HG03432 (cell line): ENCODE results near the gene CATSPERB.
"Not testable (repeated sequence)": the region's sequence is repeated elsewhere in the genome, so short reads cannot be mapped to it uniquely, and the experiment has no call there.

Experiments used
- ATAC-seq: cut with Tn5 transposase; IDR thresholded peaks from one replicate; pipeline ENCODE4 v1.9.1; 2021; ENCODE audit warnings: mild to moderate bottlenecking, moderate library complexity; ENCODE audit not compliant: unreplicated experiment

Gene CATSPERB

GRCh38 chr14:91732859-91733477, 1.1 kb upstream of the CATSPERB start:
- no peak for ATAC-seq

GRCh38 chr14:91732439-91732838, 553 bp upstream of the CATSPERB start:
- ATAC-seq, result no peak

GRCh38 chr14:91731018-91731417, 868 bp downstream of the CATSPERB start:
- ATAC-seq, result no peak

DNA sequence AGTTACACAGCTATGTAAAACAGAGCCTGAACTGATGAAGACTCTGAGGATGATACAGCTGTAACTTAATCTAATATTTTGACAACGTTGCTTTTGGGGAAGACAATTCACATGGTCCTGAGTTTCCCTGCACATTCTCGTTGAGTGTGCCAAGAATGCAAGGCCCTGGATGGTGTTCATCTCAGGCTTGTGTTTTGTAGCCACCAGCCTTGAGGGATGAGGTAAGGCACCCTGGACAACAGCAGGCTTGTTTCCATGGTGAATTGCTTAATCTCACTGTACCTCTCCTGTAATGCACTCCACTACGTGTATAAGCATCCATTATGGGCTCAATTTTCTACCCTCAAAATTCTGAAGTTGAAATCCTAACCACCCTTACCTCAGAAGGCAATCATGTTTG, 2.1 kb downstream of the CATSPERB start:
- ATAC-seq, result no peak

DNA sequence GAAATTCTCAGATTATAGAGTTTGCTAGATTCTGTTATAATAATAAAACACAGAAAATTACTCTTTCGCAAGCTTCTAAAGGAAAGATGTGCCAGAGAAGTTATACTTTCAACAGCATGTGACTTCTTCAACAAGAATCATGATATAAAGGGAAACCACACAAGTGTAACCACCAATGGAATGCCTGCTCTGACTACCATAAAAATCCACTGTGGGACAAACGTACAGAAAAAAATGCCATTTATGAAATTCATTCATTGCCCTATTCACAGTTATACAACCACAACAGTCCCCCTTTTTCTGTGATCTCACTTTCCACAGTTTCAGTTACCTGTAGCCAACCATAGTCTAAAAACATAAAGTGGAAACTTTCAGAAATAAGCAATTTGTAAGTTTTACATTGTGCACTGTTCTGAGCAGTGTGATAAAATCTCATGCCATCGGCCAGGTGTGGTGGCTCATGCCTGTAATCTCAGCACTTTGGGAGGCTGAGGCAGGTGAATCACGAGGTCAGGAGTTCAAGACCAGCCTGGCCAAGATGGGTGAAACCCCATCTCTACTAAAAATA, 3.2 kb downstream of the CATSPERB start:
- ATAC-seq, result no peak

GRCh38 chr14:91727121-91727520, 4.8 kb downstream of the CATSPERB start:
- ATAC-seq, result no peak

GRCh38 chr14:91723501-91723900, 8.4 kb downstream of the CATSPERB start:
- no peak for ATAC-seq

DNA sequence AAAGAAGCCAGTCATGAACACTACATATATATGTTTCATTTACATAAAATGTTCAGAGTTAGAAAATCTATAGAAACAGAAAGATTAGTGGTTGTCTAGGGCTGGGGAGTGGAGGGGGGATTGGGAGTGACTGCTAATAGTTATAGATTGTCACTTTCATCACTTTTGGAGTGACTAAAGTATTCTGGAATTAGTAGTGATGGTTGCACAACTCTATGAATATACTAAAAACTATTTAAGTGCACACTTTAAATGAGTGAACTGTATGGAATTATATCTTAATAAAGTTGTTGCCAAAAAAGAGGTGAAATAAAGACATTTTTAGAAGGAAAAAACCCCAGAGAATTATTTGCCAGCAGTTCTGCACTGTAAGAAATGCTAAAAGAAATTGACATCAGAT, 9.5 kb downstream of the CATSPERB start:
- ATAC-seq, result no peak

DNA sequence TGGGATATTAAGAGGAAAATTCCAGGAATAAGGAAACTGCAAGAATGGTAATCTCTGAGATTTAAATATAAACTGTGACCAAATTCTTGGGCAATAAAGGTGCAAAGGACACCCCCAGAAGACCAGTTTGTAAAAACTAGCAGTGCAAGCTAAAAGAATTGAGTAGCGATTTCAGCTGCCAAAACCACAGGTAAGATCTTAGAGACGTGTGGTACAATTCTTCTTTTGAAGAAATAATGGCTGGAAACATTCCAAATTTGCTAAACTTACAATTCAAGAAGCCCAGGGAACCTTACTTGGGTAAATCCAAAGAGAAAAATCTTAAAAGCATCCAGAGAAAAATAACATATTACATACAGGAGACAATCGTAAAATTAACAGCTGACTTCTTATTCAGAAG, 12.0 kb downstream of the CATSPERB start:
- no peak for ATAC-seq

GRCh38 chr14:91716999-91717398, 14.9 kb downstream of the CATSPERB start:
- no peak for ATAC-seq

DNA sequence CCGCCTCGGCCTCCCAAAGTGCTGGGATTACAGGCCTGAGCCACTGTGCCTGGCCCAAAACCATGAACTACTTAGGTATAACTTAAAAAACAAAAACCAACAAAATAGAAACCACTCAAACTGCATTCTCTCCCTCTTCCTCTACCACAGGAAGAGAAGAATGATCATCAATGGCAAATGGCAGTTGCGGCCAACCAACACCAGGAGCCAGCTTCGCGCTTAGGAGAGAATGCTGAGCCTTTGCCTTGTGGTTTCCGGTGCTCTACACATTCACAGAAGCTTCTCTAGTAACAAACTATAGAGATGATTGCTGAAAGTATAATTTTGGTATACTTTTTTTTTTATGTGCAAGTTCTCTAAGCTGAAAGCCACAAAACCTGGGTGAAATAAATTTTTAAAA, 17.1 kb downstream of the CATSPERB start:
- ATAC-seq, result no peak

GRCh38 chr14:91708795-91709194, 23.1 kb downstream of the CATSPERB start:
- no peak for ATAC-seq

- no peak for ATAC-seq
Observed at GRCh38 chr14:91706996-91707395, 24.9 kb downstream of the CATSPERB start.

GRCh38 chr14:91694643-91695042, 37.2 kb downstream of the CATSPERB start:
- no peak for ATAC-seq

GRCh38 chr14:91693346-91693745, 38.5 kb downstream of the CATSPERB start:
- ATAC-seq, result no peak

GRCh38 chr14:91692075-91692474, 39.8 kb downstream of the CATSPERB start:
- no peak for ATAC-seq

DNA sequence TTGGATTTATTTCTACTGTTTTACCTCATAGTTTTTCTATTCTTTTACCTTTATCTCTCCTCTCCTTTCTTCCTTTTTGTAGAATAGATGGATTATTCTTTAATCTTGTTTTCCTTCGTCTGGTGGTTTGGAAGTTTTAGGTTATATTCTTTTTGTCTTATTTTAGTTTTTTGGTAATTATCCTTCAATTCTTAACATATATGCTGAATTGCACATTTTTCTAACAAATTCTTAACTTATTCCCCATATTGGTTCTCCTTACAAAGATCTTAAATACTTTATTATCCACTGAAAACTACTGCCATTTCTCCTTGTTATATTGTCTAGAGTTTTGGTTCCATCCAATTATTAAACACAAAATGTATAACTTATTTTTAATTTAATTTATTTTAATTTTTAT, 42.3 kb downstream of the CATSPERB start:
- no peak for ATAC-seq

- ATAC-seq, result not testable (repeated sequence)
Observed at GRCh38 chr14:91687436-91687835, 44.5 kb downstream of the CATSPERB start.

GRCh38 chr14:91685600-91685999, 46.3 kb downstream of the CATSPERB start:
- ATAC-seq, result no peak

DNA sequence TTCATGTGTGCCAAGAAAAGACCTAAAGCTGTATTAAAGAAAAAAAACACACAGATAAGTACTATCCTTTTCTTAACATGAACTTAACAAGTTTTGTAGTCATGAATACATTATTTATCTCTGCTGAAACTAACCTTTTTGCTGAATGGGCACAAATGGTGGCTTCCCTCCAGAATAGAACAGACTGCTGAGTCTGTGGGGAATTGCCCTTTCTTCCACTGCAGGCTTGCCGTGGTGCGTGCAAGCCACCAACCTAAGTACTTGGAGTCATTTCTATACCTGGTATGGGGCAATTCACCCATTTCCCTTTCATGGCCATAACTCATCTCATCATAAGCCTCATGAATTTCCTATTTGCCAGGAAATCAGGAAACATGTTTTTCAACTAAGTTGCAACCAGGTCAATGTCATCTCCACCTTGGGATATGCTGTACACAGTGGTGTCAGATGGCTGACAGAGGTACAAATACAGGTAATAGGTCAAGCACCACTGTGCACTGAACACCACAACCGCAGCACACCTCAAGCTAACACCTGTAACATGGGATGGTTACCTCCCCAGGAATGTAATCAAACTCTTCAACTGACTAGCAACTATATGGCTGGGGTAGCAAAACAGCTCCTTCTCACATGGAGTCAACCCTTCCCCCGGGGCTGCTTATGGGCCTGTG, 49.9 kb downstream of the CATSPERB start:
- no peak for ATAC-seq

- ATAC-seq, result no peak
Observed at GRCh38 chr14:91681118-91681517, 50.8 kb downstream of the CATSPERB start.

DNA sequence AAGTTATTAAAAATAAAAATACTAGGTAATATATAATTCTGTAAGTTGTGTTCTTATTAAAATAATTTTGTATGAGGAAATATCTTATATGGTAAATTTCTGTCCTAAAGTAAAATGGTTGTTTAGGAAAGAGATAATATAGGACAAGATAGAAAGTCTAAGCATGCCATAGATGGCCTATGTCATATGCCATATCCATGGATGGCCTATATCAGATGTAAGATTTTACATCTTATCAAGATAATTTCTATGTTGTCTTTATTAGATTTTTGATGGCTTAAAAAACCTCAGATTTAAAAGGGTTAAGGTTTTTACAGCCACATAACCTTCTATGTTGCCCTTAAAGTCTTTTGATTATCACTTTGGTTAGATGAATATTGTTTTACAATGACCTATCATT, 52.6 kb downstream of the CATSPERB start:
- no peak for ATAC-seq
